WERI-Rb-1 (cell line): ENCODE measurements around the gene DPP8.

Source experiments
- DNase-seq: peaks from one replicate; pipeline ENCODE4 v3.0.0-alpha.2; 2020
- H3K27ac ChIP-seq: fragments of 250-450 bp; sonication (Bioruptor Pico); 2 replicates; pipeline ENCODE4 v1.5.1; 2020; ENCODE audit warnings: mild to moderate bottlenecking, moderate library complexity
- H3K27me3 ChIP-seq: fragments of 250-450 bp; sonication (Bioruptor Pico); 2 replicates; pipeline ENCODE4 v1.5.1; 2021; ENCODE audit warnings: mild to moderate bottlenecking, low read depth, moderate library complexity; ENCODE audit not compliant: insufficient read depth, severe bottlenecking
- H3K36me3 ChIP-seq: fragments of 250-450 bp; sonication (Bioruptor Pico); 2 replicates; pipeline ENCODE4 v1.5.1; 2020; ENCODE audit warnings: mild to moderate bottlenecking, moderate library complexity
- H3K4me3 ChIP-seq: 2 replicates; pipeline ENCODE4 v1.5.1; 2011; ENCODE audit warnings: low read depth, mild to moderate bottlenecking, control low read depth, low read length
- H3K9me3 ChIP-seq: fragments of 250-450 bp; sonication (Bioruptor Pico); 2 replicates; pipeline ENCODE4 v1.5.1; 2021; ENCODE audit warnings: mild to moderate bottlenecking, moderate library complexity; ENCODE audit not compliant: severe bottlenecking
- TF ChIP-seq, protein P1 (sequence below): IDR thresholded peaks from 2 replicates; pipeline ENCODE4 v1.5.1; 2011; ENCODE audit warnings: low read depth, mild to moderate bottlenecking, control low read depth, inconsistent platforms, low read length

DPP8 gene

DNA sequence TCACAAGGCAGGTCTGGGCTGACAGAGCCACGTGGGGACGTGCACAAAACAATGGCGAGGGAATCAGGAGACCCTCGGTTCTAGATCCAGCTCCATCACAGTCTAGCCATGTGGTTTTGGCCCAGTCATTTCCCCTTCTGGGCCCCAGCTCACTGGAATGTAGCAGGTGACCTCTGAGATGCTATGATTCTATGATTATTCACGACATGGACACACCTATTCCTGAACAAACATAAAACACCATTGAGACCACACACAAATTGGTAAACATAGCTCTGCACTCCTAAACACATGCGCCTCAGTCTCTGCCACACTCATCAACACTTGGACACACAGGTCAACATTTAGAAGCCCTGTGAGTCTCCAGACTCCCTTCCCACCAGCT lies 103.7 kb downstream of the DPP8 start:
- Histone ChIP-seq H3K36me3 (no peaks in the 10 kb centered on the region; the same call in none of the 2 replicates), H3K4me3 (no peak overlapping the region), H3K27ac (no peak overlapping the region), H3K9me3 (no peaks in the 10 kb centered on the region), H3K27me3 (no peaks in the 10 kb centered on the region)
- TF ChIP-seq, protein P1, sequence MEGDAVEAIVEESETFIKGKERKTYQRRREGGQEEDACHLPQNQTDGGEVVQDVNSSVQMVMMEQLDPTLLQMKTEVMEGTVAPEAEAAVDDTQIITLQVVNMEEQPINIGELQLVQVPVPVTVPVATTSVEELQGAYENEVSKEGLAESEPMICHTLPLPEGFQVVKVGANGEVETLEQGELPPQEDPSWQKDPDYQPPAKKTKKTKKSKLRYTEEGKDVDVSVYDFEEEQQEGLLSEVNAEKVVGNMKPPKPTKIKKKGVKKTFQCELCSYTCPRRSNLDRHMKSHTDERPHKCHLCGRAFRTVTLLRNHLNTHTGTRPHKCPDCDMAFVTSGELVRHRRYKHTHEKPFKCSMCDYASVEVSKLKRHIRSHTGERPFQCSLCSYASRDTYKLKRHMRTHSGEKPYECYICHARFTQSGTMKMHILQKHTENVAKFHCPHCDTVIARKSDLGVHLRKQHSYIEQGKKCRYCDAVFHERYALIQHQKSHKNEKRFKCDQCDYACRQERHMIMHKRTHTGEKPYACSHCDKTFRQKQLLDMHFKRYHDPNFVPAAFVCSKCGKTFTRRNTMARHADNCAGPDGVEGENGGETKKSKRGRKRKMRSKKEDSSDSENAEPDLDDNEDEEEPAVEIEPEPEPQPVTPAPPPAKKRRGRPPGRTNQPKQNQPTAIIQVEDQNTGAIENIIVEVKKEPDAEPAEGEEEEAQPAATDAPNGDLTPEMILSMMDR: no peak
- no peak for DNase-seq

- Histone ChIP-seq H3K9me3 (no peaks in the 10 kb centered on the region), H3K27me3 (no peaks in the 10 kb centered on the region), H3K36me3 (no peaks in the 10 kb centered on the region; the same call in none of the 2 replicates), H3K27ac (no peak overlapping the region; the same call in 1 of the 2 replicates), H3K4me3 (no peak overlapping the region)
- TF ChIP-seq, protein P1: no peak
- no peak for DNase-seq
Observed at GRCh38 chr15:65413051-65413759, 104.3 kb downstream of the DPP8 start.

DNA sequence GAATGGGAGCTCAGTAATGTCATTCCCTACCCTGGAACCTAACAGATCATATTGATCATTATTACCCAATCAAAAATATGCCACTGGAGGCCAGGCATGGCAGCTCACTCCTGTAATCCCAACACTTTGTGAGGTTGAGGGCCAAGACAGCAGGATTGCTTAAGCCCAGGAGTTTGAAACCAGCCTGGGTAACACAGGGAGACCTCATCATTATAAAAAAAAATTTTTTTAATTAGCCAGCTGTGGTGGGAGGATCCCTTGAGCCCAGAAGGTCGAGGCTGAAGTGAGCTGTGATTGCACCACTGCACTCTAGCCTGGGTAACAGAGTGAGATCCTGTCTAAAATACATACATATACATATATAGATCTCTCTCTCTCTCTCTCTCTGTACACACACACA lies 104.9 kb downstream of the DPP8 start:
- no peak overlapping the region for H3K4me3 ChIP-seq
- no peak overlapping the region for H3K27ac ChIP-seq
- no peaks in the 10 kb centered on the region for H3K9me3 ChIP-seq
- no peaks in the 10 kb centered on the region for H3K27me3 ChIP-seq
- H3K36me3 ChIP-seq: no peaks in the 10 kb centered on the region; the same call in none of the 2 replicates
- DNase-seq: no peak
- TF ChIP-seq, protein P1: no peak

GRCh38 chr15:65411465-65412071 lies 105.9 kb downstream of the DPP8 start:
- TF ChIP-seq, protein P1: no peak
- Histone ChIP-seq H3K36me3 (no peaks in the 10 kb centered on the region; the same call in none of the 2 replicates), H3K4me3 (no peak overlapping the region), H3K27ac (no peak overlapping the region), H3K9me3 (no peaks in the 10 kb centered on the region), H3K27me3 (no peaks in the 10 kb centered on the region)
- no peak for DNase-seq

DNA sequence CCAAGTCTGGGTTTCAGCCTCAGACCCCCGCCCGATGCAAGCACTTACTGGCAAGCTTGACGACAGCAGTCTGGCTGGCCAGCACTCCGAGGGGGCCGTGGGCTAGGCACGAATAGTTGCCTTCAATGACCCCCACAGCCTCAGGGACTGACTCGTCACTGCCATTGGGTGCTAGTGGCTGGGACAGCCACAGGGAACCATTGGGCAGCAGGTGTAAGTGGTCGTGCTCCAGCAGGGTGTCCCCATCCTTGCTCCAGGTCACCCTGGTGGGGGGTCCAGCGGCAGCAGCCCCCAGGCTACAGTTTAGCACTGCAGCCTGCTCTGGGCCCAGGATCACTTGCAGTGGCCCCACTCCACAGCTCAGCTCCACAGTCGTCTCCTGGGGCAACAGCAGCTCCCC lies 106.5 kb downstream of the DPP8 start:
- no peak overlapping the region for H3K27ac ChIP-seq
- no peak for DNase-seq
- TF ChIP-seq, protein P1: no peak
- no peaks in the 10 kb centered on the region for H3K27me3 ChIP-seq
- H3K9me3 ChIP-seq: no peaks in the 10 kb centered on the region
- H3K4me3 ChIP-seq: no peak overlapping the region
- H3K36me3 ChIP-seq: no peaks in the 10 kb centered on the region; the same call in none of the 2 replicates

DNA sequence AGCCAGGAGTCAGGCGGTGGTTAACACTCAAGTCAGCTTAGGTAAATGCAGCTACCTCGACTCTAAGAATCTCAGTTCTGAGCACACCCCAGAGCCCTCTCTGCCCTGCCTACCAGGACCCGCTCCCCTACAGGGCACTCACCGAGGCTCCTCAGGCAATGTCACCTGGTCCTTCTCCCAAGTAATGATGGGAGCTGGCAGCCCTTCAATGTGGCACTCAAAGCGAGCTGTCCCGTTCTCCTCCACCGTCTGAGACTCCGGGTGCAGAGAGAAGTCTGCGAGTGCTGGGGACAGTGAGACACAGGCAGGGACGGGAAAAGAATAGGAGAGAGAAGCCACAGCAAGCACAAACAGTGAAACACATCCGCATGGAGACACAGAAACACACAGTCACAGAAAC lies 107.5 kb downstream of the DPP8 start:
- Histone ChIP-seq H3K4me3 (no peak overlapping the region), H3K27me3 (no peaks in the 10 kb centered on the region), H3K36me3 (no peaks in the 10 kb centered on the region; the same call in none of the 2 replicates), H3K9me3 (no peaks in the 10 kb centered on the region), H3K27ac (no peak overlapping the region)
- no peak for DNase-seq
- TF ChIP-seq, protein P1: no peak
